A549 (cell line): ENCODE data around the gene HOXB5.

ENCODE experiments used
- CBX2 ChIP-seq: fragments of 200-600 bp; sonication (generic); IDR thresholded peaks from 2 replicates; pipeline ENCODE4 v1.6.1; 2016; ENCODE audit warnings: low read depth, mild to moderate bottlenecking, borderline replicate concordance
- CHD2 ChIP-seq: fragments of 150-350 bp; IDR thresholded peaks from 2 replicates; pipeline ENCODE4 v1.6.1; 2014; ENCODE audit warnings: low read length; ENCODE audit not compliant: partially characterized antibody
- CTCF ChIP-seq: fragments of >200 bp; sonication (Bioruptor Twin); formaldehyde crosslinking; IDR thresholded peaks from 3 replicates; pipeline ENCODE4 v1.5.1; 2016
- EHMT2 ChIP-seq: fragments of 200-600 bp; sonication (generic); IDR thresholded peaks from 2 replicates; pipeline ENCODE4 v1.6.1; 2016; ENCODE audit warnings: antibody characterized with exemption, low read depth, mild to moderate bottlenecking, moderate library complexity
- EP300 ChIP-seq, 2 experiments: fragments of >200 bp; sonication (Bioruptor Twin); formaldehyde crosslinking; IDR thresholded peaks; 2 replicates in 1 of 2; 3 replicates in 1 of 2; pipeline ENCODE4 v1.6.1; 2016 to 2017
- FOXS1 ChIP-seq: fragments of 250-450 bp; sonication (Bioruptor Pico); IDR thresholded peaks from 2 replicates; pipeline ENCODE4 v1.5.0; 2020; ENCODE audit warnings: mild to moderate bottlenecking, moderate library complexity
- HEYL ChIP-seq: fragments of 250-450 bp; sonication (Bioruptor Pico); IDR thresholded peaks from 2 replicates; pipeline ENCODE4 v1.8.0; 2021; ENCODE audit warnings: mild to moderate bottlenecking, moderate library complexity
- MAFK ChIP-seq: fragments of 450-650 bp; IDR thresholded peaks from 2 replicates; pipeline ENCODE4 v1.6.1; 2014; ENCODE audit not compliant: partially characterized antibody
- MAX ChIP-seq: IDR thresholded peaks from 2 replicates; pipeline ENCODE4 v1.6.1; 2012
- MAZ ChIP-seq: fragments of 150-350 bp; IDR thresholded peaks from 2 replicates; pipeline ENCODE4 v1.6.1; 2014; ENCODE audit warnings: antibody characterized with exemption, low read depth, low read length, borderline replicate concordance
- PBX3 ChIP-seq: IDR thresholded peaks from 2 replicates; pipeline ENCODE4 v1.6.1; 2012
- POLR2A ChIP-seq: IDR thresholded peaks from 2 replicates; pipeline ENCODE4 v1.6.1; 2012; ENCODE audit warnings: mild to moderate bottlenecking, low read length
- REST ChIP-seq: fragments of 200-600 bp; sonication (generic); IDR thresholded peaks from 2 replicates; pipeline ENCODE4 v1.6.1; 2016; ENCODE audit warnings: antibody characterized with exemption, mild to moderate bottlenecking, moderate library complexity

GRCh38 chr17:48605991-48606891, 12.7 kb upstream of the HOXB5 start:
- TF ChIP-seq CTCF (no peak), FOXS1 (CRISPR knock-in tag) (no peak), MAX (no peak), POLR2A (no peak), MAFK (no peak), HEYL (CRISPR knock-in tag) (no peak), MAZ (no peak), EP300 (IDR thresholded peaks at IDR 0.05) (no peak), REST (no peak), PBX3 (no peak), CBX2 (no peak), CHD2 (no peak), EHMT2 (no peak)
